GM21529 (cell line): ENCODE data around the gene CYP17A1.
"Not testable (repeated sequence)": the region's sequence is repeated elsewhere in the genome, so short reads cannot be mapped to it uniquely, and the experiment has no call there.

Experiments used
- ATAC-seq: cut with Tn5 transposase; IDR thresholded peaks from one replicate; pipeline ENCODE4 v1.9.1; 2021; ENCODE audit not compliant: unreplicated experiment

CYP17A1 gene

DNA sequence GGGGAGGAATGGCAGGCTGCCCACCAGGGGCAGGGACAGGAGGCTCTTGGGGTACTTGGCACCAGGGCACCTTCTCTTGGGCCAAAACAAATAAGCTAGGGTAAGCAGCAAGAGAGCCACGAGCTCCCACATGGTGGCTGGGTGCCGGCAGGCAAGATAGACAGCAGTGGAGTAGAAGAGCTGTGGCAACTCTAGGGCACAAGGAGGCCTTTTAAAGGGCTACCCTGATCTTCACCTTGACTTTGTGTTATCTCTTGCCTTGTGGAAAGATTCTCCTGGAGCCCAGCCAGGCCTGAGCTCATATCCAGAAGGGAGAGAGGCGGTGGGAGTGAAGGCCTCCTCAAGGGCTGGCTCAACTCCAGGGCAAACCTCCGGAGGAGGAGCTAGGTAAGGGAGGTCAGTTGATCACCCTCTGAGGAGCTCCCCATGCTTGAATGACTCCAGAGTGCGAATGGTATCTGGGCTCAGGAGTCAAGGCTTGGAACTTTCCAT is at the start of gene CYP17A1:
Gene CYP17A1 (minus strand): TSS at position 184 of the 492 bp plus-strand sequence. CDS start 52 bp downstream, at position 132.
- no peak for ATAC-seq

- ATAC-seq, result no peak
These were observed 43.0 kb upstream of the CYP17A1 start for GRCh38 chr10:102880256-102880655.

DNA sequence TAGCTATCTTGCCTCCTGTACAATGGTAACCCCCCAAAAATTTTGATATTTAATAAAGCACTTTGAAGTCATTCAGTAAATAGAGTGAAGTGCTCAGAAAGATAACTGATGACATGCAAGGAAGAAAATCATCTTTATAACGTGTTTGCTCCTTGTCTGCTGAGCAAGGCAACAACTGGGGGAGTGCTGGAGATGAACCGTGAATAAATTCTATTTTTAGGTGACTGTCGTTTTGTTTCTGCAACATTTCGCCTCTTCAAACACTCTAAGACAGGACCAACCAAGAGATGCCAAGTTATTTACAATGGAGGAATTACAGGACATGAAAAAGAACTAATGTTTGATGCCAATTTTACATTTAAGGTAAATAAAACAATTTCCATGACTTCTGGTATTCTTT is 41.4 kb upstream of the CYP17A1 start:
- ATAC-seq, result no peak

DNA sequence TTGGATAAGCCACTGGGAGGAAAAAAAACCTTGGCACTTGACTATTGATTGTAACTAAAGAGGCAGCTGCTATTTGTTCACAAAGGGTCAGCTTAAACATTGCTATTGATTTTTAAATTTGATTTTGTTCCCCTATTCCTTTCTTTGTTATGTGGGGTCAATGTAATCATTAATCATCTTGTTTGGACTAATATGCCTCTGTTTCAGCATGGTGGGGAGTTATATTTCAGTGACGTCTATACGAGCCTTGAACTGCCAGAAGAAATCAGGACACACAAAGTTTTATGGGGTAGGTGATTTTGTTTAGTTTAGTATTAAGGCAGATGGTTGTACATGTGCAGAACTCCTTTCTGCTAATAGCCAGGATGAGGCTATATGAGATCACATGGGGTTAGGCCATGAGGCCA is 39.5 kb upstream of the CYP17A1 start:
- no peak for ATAC-seq

DNA sequence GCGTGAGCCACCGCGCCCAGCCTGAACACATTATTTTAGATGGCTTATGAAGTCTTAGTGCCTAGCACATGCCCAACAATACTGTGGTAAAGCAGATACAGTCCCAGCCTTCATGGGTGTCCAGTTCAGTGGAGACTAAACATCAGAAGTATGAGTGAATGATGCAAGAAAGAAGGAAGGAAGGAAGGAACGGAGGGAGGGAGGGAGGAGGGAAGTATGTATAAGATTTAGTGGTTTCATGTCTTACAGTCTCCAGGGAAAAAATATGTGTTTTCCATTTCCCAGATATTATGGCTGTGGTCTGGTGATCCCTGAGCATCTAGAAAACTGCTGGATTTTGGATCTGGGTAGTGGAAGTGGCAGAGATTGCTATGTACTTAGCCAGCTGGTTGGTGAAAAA is 35.0 kb upstream of the CYP17A1 start:
- ATAC-seq, result no peak

DNA sequence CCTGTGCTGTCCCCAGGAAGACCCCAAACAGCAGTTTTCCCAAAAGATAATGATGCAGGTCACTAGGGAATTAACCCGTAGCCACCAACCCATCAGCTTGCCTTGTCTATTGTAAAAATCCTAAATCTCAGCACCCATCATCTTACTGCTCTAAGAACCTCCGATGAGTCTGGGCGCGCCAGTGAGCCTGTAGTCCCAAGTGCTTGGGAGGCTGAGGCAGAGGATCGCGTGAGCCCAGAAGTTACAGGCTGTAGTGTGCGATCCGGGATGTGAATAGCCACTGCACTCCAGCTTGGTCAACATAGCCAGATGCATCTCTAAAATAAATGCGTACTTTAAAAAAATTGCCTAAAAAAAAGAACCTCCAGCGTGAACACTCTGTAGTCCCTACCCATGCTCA is 33.0 kb upstream of the CYP17A1 start:
- ATAC-seq, result no peak

- peak; percentile 45 for ATAC-seq
These were observed 32.3 kb upstream of the CYP17A1 start, which contains the start of gene AS3MT for GRCh38 chr10:102869258-102870198. Gene AS3MT, plus strand, starts transcription at chr10:102869470. Its CDS starts 123 bp downstream, at chr10:102869593.

- no peak for ATAC-seq
These were observed 31.7 kb upstream of the CYP17A1 start for GRCh38 chr10:102868911-102869257.

DNA sequence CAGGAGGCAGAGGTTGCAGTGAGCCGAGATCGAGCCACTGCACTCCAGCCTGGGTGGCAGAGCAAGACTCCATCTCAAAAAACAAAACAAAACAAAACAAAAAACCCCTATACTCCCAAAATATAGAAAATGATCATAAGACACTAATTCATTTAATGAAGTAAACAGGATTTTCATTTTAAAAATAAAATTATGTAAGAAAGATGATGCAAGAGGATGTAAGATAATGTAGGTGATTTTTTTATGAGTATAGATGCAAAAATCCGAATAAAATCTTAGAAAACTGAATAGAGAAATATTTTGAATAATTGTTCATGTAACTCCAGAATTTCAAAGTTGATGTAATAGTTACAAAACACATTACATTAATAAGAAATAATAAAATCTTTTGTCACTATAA is 28.4 kb upstream of the CYP17A1 start:
- ATAC-seq, result no peak

DNA sequence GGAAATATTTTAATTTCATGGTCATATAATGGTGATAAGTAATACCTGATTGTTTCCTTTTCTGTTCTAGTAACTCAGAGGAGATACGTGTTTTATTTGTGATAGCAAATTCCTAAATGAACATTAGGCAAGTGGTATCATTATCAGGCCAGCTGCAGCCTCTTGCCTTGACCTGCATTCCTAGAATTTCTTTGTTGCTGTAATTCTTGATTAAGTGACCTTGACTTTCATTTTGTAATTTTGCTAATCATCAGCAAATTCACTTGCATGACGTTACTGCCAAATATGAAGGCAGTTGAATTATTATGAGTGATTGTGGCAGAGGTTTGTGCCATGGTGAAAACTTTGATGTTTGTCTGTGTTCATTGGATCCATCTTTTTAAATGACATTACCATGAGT is 26.4 kb upstream of the CYP17A1 start:
- no peak for ATAC-seq

DNA sequence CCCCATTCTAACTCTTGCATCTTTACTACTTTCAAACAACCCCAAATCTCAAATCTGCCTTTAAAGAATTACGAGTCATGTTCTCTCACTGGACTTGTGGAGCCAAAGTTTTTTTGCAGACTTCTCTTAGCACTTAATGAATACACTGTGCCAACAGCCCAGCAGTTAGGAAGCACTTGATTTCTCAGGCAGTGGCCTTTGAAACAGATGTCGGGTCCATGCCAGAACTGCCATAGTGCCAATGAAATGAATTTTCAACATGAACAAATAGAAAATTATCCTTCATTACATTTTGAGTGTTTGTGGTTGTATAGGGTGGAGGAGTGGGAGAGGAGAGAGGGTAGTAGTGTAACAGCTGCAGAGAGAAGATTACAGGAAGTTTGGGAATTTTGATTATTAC is 22.7 kb upstream of the CYP17A1 start:
- no peak for ATAC-seq

DNA sequence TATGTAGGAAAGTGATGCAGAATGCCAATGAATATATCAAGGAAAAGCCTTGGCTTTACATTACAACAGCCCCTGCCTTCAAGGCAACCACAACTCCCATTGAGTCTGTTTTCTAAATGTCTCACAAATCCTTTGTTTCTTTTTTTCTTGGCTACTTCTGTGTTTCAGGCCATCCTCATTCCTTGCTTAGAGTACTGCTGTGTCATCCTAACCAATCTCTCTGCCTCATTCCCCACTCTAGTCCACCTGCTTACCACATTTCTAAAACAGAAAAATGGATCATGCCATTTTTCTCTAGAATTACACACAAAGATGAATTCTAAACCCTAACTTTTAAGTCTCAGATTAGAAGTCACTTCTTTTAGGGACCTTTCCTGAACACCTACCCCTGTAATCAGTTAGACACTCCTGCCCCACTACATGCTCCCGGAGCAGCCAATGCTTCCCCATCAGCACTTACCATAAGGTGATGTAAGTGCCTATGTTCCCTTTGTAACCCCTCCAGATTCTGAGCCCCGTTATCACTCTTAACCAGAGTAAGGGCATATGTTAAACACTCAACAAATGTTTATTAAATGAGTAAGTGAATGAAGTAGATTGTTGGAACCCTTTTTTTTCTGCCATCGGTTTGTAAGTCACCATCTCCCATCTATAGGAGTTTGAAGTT is 19.7 kb upstream of the CYP17A1 start:
- no peak for ATAC-seq

- not testable (repeated sequence) for ATAC-seq
These were observed 18.7 kb upstream of the CYP17A1 start for GRCh38 chr10:102855731-102856436.

DNA sequence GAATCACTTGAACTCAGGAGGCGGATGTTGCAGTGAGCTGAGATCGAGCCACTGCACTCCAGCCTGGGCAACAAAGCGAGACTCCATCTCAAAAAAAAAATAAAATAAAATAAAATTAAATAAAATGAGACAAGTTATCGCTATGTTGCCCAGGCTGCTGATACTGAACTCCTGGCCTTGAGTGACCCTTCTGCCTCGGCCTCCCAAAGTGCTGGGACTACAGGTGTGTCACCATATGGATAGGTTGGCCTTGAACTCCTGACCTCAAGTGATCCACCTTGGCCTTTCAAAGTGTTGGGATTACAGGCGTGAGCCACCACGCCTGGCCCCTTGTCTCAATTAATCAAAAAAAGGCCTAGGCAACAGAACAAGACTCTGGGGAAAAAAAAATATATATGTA is 16.0 kb upstream of the CYP17A1 start:
- ATAC-seq, result not testable (repeated sequence)

DNA sequence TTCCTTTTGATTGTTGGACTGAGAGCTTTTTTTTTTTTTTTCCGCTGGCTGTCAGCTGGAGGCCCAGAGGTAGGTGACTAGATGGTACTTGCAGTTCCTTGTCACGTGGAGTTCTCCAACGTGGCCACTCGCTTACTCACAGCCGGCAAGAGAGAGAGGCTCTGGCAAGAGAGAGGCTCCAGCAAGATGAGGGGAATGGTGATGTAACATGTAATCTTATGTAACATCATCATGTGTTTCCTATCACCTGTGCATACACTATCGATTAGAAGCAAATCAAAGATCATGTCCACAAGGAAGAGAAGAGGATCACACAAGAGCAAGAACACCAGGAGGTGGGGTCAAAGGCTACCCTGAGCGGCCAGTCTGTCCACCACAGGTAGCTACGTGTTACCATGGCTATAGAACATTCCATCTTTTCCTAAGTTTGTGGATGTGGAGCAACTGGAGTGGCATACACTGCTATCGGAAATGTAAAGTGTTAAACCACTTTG is 12.9 kb upstream of the CYP17A1 start:
- no peak for ATAC-seq

DNA sequence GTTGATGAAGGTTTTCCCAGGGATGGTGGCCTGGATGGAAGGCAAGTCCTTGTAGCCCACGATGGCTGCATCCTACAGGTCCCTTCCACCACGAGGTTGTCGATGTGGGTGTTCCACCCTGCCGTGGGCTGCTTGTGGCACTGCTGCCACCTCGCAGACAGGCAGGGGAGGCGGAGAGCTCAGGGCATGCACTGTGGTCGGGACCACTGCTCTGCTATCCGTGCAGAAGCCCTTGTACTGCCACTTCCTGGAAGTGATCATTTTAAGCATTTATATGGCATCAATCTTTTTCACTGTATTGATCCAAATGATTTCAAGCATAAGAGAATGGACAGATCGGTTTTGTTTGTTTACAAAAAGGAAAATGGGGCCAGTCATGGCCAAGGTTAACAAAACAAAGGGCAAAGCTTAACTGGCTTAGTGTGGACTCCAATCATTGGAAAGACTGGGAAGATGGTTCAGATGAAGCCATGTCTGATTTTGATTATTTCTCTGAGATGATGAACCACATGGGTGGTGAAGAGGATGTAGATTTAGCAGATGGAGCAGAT is 8.2 kb upstream of the CYP17A1 start:
- no peak for ATAC-seq

DNA sequence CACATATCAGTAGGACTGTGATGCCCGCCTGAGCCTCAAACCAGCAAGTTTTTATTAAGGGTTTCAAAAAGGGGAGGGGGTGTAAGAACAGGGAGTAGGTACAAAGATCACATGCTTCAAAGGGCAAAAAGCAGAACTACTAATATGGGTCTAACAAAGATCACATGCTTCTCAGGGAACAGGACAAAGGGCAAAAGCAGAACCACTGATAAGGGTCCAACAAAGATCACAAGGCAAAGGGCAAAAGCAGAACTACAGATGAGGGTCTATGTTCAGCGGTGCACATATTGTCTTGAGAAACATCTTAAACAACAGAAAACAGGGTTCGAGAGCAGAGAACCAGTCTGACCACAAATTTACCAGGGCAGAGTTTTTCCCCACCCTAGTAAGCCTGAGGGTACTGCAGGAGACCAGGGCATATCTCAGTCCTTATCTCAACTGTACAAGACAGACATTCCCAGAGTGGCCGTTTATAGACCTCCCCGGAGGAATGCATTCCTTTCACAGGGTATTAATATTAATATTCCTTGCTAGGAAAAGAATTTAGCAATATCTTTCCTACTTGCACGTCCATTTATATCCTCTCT is 7.1 kb upstream of the CYP17A1 start:
- ATAC-seq, result not testable (repeated sequence)

- not testable (repeated sequence) for ATAC-seq
These were observed 5.9 kb upstream of the CYP17A1 start for GRCh38 chr10:102843139-102843538.

- ATAC-seq, result no peak
These were observed 4.7 kb upstream of the CYP17A1 start for GRCh38 chr10:102841827-102842345.

GRCh38 chr10:102838276-102838927 is 1.2 kb upstream of the CYP17A1 start:
- ATAC-seq, result not testable (repeated sequence)
